Natural killer cell treated with Interleukin-12 subunit alpha and Interleukin-12 subunit beta and Interleukin-15 and Interleukin-18, amount 100 ng/mL, for 72 hours (primary cell): ENCODE results near the gene MUC6. TPM values are rescaled to one million over a fixed set of nuclear protein-coding genes. Genes with fewer than 3 reads are reported as not detected.
A peak's percentile ranks its signal among the peaks of the same experiment; 100 is the strongest.

Source experiments
- ATAC-seq, 2 donors: fragments of 150-1000 bp; cut with Tn5 transposase in 1 of 2; sonication (Bioruptor Pico), chemical (Tn5 transposase) in 1 of 2; 2 replicates each; pipeline ENCODE4 v1.10.0; 2021
- DNase-seq: peaks from one replicate; pipeline ENCODE4 v3.0.0; 2022; ENCODE audit warnings: low spot score
- H3K27ac Mint-ChIP-seq, 2 donors: 1 replicate in 1 of 2; 2 replicates in 1 of 2; pipeline ENCODE4 v1.8.0; 2022; ENCODE audit warnings: mixed read lengths in 2 of 2, mild to moderate bottlenecking in 1 of 2, moderate library complexity in 1 of 2
- H3K27me3 Mint-ChIP-seq, 2 donors: 1 replicate in 1 of 2; 2 replicates in 1 of 2; pipeline ENCODE4 v1.8.0; 2022; ENCODE audit warnings: mixed read lengths in 2 of 2
- H3K36me3 Mint-ChIP-seq: one replicate; pipeline ENCODE4 v1.8.0; 2022; ENCODE audit warnings: mixed read lengths
- H3K4me1 Mint-ChIP-seq, 2 donors: 1 replicate in 1 of 2; 2 replicates in 1 of 2; pipeline ENCODE4 v1.8.0; 2022; ENCODE audit warnings: low read depth in 2 of 2, mixed read lengths in 2 of 2, mild to moderate bottlenecking in 1 of 2
- H3K4me3 Mint-ChIP-seq: one replicate; pipeline ENCODE4 v1.8.0; 2022; ENCODE audit warnings: mixed read lengths
- H3K9me3 Mint-ChIP-seq: 2 replicates; pipeline ENCODE4 v1.8.0; 2022; ENCODE audit warnings: mixed read lengths
- total RNA-seq, 2 donors: library from RNA; stranded (reverse); gene quantifications; one replicate each; pipeline ENCODE4 v1.2.3, GENCODE V29; 2022

The MUC6 gene
- total RNA-seq, 2 donors from 2014 or later = not detected

DNA sequence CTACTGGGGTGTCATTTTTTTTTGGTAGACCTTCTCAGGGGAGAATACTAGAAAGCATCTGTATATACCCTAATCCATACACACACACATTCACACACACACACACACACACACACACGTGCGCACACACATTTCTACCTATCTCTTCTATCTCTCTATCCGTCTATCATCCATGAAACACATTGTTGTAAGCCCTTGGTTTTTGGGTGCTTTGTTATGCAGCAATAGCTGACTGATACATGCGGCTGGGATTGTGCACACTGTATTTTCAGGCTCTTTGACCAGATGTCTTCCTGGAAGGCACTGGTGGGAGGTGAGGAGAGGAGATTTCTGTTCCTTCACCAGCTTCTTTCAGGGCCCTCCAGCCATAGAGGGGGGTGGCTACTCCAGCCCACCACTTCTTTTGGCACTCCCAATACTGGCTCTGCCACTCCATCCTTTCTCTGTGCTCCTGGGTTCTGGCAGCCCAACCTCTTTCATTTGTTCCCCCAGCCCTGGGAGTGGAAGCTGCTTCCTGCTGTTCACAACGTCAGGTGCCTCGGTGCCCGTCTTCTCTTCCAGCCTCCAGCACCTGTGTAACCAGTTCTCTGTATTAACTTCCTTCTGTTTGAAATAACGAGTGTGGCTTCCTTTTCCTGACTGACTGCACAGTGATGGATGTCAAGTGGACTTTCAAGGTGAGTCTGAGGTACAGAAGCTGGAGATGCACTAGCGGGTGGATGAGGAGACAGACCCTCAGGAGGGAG is 25.7 kb upstream of the MUC6 start:
- no peak overlapping the region for H3K27ac Mint-ChIP-seq
- H3K27me3 Mint-ChIP-seq = peaks cover 30% of the 10 kb centered on the region in 2 donors
- ATAC-seq = no peak
- no peaks in the 10 kb centered on the region for H3K4me1 Mint-ChIP-seq
- H3K4me3 Mint-ChIP-seq = no peak overlapping the region
- DNase-seq = peak; percentile 44
- peaks cover 4% of the 10 kb centered on the region for H3K36me3 Mint-ChIP-seq
- no peaks in the 10 kb centered on the region for H3K9me3 Mint-ChIP-seq

DNA sequence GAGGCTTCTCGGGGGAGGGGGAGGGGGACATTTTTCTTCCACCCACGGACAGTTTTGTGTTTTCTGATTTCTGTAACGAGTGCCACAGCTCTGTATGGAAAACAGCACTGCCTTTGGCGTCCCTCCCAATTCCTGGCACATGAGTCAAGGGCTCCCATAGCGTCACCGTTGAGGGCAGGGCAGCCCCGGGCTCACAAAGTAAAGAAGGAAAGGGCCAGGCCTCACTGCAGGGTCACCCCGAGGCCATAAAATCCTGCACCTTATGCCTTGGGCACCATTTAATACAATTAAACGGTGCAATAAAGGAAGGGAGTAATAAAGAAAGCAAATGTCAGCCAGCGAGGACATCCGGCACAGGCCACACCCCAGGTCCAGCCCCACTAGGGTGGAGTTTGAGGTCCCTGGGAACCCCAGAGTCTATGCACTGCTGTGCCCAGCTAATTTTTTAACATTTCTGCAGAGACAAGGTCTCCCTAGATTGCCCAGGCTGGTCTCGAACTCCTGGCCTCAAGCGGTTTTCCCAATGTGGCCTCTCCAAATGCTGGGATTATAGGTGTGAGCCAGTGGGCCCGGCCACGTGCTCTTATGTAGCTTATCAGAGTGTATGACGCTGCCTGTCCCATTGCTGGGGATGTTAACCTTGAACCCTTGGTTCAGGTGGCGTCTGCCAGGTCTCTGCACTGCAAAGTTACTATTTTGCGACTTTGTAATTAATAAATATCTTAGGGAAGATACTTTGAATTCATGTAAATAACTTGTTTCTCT is 24.5 kb upstream of the MUC6 start:
- no peaks in the 10 kb centered on the region for H3K4me1 Mint-ChIP-seq
- peak; percentile 49 for DNase-seq
- no peak overlapping the region for H3K4me3 Mint-ChIP-seq
- peaks cover 4% of the 10 kb centered on the region for H3K36me3 Mint-ChIP-seq
- peaks cover 29 to 30% of the 10 kb centered on the region in 2 donors for H3K27me3 Mint-ChIP-seq
- no peaks in the 10 kb centered on the region for H3K9me3 Mint-ChIP-seq
- H3K27ac Mint-ChIP-seq = no peak overlapping the region
- no peak for ATAC-seq

DNA sequence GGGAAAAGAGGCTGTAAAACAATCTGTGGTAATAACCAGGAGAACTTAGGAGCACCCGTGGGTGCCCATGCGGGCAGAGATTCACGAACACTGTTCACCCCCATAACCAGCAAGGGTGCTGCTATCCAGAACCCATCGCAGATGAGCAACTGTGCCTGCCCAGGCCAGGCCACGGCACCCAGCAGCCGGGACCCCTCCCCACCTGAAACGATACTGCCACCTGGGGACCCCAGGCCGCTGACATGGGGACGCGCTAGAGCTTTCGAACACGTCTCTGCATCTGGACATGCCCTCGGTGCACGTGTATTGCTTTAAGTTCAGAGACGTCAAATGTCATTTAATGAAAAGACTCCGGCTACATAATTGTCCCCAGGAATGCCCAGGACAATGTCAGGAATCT is 23.9 kb upstream of the MUC6 start:
- ATAC-seq (no peak), DNase-seq (peak; percentile 41)
- Mint-ChIP-seq H3K9me3 (no peaks in the 10 kb centered on the region), H3K4me1 (no peaks in the 10 kb centered on the region), H3K27me3 (peaks cover 23 to 28% of the 10 kb centered on the region in 2 donors), H3K4me3 (no peak overlapping the region), H3K36me3 (peaks cover 4% of the 10 kb centered on the region), H3K27ac (no peak overlapping the region)

DNA sequence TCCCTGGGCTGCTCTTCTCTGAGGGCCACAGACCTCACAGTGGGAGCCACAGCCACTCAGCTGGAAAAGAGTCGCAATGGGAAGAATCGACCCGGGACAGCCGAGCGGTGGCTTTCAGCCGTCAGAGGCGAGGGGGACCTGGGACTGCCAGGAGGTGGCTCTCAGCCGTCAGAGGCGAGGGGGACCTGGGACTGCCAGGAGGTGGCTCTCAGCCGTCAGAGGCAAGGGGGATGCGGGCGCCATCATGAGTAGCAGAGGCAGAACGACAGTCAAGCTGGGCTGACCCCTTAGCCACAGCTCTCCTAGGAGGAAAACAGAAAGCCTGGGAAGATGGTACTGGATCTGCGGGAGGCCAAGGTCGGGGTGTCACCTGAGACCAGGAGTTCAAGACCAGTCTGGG is 23.2 kb upstream of the MUC6 start:
- ATAC-seq = no peak
- Mint-ChIP-seq H3K9me3 (no peaks in the 10 kb centered on the region), H3K36me3 (peaks cover 4% of the 10 kb centered on the region), H3K27ac (no peak overlapping the region), H3K4me1 (no peaks in the 10 kb centered on the region), H3K4me3 (no peak overlapping the region), H3K27me3 (peaks cover 22 to 28% of the 10 kb centered on the region in 2 donors)
- peak; percentile 39 for DNase-seq

DNA sequence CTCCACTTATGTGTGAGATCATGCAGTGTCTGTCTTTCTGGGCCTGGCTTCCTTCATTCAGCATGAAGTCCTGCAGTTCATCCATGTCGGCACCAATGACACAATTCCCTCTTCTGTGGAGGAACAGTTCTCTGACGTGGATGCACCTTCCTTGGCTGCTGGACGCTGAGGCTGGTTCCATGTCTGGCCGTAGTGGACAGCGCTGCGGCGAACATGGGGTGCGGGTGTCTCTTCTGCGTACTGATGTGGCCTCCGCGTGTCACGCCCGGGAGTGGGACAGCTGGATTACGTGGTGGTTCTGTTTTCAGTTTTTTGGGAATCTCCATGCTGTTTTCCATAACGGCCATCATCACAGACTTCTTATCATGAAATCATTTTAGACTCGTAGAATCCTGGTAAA is 21.3 kb upstream of the MUC6 start:
- no peak for DNase-seq
- peaks cover 4% of the 10 kb centered on the region for H3K36me3 Mint-ChIP-seq
- H3K4me1 Mint-ChIP-seq = no peaks in the 10 kb centered on the region
- no peak overlapping the region for H3K4me3 Mint-ChIP-seq
- no peaks in the 10 kb centered on the region for H3K9me3 Mint-ChIP-seq
- H3K27me3 Mint-ChIP-seq = peaks cover 19% of the 10 kb centered on the region in 2 donors
- no peak overlapping the region for H3K27ac Mint-ChIP-seq
- ATAC-seq = no peak

DNA sequence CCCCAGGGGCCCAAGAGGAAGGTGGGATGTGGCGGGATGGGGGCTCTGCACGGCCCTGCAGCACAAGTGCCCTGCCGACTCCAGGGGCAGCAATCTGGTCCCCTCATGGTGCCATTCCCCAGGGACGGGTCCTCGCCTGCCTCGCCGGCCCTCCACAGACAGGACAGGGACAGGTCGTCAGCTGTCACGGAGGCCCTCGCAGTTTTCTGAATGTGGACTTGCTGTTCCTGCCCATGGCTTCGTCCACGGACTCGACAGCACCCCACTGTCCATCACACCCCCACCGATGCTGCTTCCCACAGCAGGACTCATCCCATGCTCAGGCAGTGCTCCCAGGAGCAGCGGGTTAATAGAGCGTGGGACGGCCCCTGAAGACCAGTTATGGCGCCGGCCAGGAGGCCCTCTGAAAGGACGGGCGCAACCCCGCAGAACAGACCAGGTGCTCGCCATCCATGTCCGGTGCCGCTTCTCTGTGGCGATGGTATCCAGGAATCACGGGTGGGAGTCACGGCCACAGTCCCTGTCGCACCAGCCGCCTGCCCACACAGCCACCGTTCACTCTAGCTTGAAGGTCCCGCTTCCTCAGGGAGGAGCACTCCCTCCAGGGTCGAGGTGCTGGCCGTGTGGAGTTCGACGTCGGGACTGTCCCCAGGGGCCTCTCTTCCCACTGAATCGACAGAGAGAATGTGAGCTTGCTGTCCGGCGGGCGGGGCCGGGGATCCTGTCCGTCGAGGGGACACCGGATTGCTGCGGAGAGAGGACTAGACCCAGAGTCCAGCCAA is 19.7 kb upstream of the MUC6 start:
- peaks cover 8 to 13% of the 10 kb centered on the region in 2 donors for H3K27me3 Mint-ChIP-seq
- H3K27ac Mint-ChIP-seq = no peak overlapping the region
- ATAC-seq (no peak), DNase-seq (peak; percentile 56)
- no peak overlapping the region for H3K4me3 Mint-ChIP-seq
- H3K4me1 Mint-ChIP-seq = no peaks in the 10 kb centered on the region
- H3K9me3 Mint-ChIP-seq = no peaks in the 10 kb centered on the region
- H3K36me3 Mint-ChIP-seq = no peaks in the 10 kb centered on the region

DNA sequence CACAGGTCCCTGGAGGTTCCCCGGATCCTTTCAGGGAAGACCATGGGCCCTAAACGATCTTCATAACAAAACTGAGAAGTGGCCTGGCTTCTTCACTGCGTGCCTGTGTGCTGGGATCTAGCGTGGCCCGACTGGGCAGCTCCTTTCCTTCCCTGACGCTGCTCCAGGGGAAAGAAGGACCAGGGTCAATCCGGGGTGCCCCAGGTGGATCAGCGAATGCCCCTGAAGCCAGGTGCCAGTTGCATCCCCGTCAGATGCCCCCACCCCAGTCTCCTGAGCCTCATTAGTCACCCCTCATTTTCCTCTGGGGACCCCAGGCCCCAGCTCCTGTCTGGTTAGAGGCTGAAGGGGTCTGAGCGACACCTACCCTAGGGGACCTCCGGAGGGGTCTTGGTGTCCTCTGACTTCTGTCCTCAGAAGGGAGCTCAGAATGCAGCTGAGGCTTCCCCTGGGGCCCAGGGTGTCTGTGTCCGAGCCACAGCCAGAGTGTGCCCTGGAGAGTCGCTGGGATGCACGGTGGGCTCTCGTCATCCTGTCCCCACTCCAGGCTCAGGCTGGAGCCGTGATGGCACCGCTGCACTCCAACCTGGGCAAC is 18.7 kb upstream of the MUC6 start:
- DNase-seq (peak; percentile 31), ATAC-seq (no peak)
- no peaks in the 10 kb centered on the region for H3K36me3 Mint-ChIP-seq
- H3K27ac Mint-ChIP-seq = no peak overlapping the region
- H3K27me3 Mint-ChIP-seq = peaks cover 8 to 11% of the 10 kb centered on the region in 2 donors
- no peak overlapping the region for H3K4me3 Mint-ChIP-seq
- peaks cover 0 to 3% of the 10 kb centered on the region in 2 donors for H3K4me1 Mint-ChIP-seq
- H3K9me3 Mint-ChIP-seq = no peaks in the 10 kb centered on the region

- Mint-ChIP-seq H3K27me3 (peaks cover 7 to 11% of the 10 kb centered on the region in 2 donors), H3K27ac (no peak overlapping the region), H3K4me1 (peaks cover 0 to 3% of the 10 kb centered on the region in 2 donors), H3K36me3 (no peaks in the 10 kb centered on the region), H3K9me3 (no peaks in the 10 kb centered on the region), H3K4me3 (no peak overlapping the region)
- ATAC-seq (no peak), DNase-seq (peak; percentile 44)
Observed at GRCh38 chr11:1054143-1055108, 17.9 kb upstream of the MUC6 start.

GRCh38 chr11:1053121-1053901 is 16.8 kb upstream of the MUC6 start:
- peak; percentile 59 for DNase-seq
- peaks cover 0 to 3% of the 10 kb centered on the region in 2 donors for H3K4me1 Mint-ChIP-seq
- no peak overlapping the region for H3K4me3 Mint-ChIP-seq
- ATAC-seq = no peak
- no peak overlapping the region for H3K27ac Mint-ChIP-seq
- H3K9me3 Mint-ChIP-seq = no peaks in the 10 kb centered on the region
- H3K36me3 Mint-ChIP-seq = no peaks in the 10 kb centered on the region
- peaks cover 0 to 9% of the 10 kb centered on the region in 2 donors for H3K27me3 Mint-ChIP-seq

- ATAC-seq = no peak
- peak; percentile 54 for DNase-seq
- H3K36me3 Mint-ChIP-seq = no peaks in the 10 kb centered on the region
Observed at GRCh38 chr11:1052133-1053011, 15.9 kb upstream of the MUC6 start.

DNA sequence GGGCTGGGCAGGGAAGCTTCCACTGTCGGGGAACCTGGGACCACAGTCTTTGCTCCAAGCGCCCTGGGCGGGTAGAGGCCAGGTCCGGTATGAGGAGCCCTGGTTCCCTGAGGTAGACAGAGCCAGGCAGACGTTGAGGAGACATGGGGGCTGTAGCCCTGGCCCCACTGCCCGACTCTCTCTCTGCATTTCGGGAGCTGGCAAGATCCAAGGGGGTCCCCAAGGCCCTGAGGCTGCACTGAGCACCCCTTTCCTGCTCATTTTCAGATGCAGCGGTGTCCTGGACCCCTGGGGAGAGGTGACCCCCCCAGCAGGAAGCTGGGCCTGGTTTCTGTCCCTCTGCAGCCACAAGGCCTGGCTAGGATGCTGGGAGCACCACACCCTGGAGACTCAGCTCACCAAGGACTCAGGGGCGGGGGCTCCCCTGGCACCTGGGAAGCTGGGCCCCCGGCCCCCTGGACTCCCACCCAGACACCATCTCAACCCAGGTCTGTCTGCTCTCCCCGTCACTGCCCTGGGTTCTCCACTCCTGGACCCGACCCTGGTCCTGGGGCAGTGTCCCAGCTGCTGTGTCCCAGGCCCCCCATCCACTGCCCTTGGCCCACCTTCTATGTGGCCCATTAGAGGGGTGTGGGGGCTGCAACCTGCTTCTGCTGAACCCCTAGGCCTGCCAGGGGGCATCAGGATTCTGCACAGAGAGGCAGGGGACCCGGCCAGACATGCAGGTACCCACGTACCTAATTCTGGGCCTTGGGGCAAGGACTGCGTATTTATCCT is 15.0 kb upstream of the MUC6 start:
- H3K4me3 Mint-ChIP-seq = no peak overlapping the region
- no peaks in the 10 kb centered on the region for H3K36me3 Mint-ChIP-seq
- no peak overlapping the region for H3K27ac Mint-ChIP-seq
- DNase-seq = no peak
- H3K9me3 Mint-ChIP-seq = no peaks in the 10 kb centered on the region
- peaks cover 5 to 7% of the 10 kb centered on the region in 2 donors for H3K4me1 Mint-ChIP-seq
- no peak for ATAC-seq
- H3K27me3 Mint-ChIP-seq = peaks cover 3 to 8% of the 10 kb centered on the region in 2 donors

More at GRCh38 chr11:1052133-1053011, 15.9 kb upstream of the MUC6 start:
- peaks cover 0 to 3% of the 10 kb centered on the region in 2 donors for H3K4me1 Mint-ChIP-seq
- H3K4me3 Mint-ChIP-seq = no peak overlapping the region
- no peak overlapping the region for H3K27ac Mint-ChIP-seq
- H3K27me3 Mint-ChIP-seq = peaks cover 0 to 3% of the 10 kb centered on the region in 2 donors
- no peaks in the 10 kb centered on the region for H3K9me3 Mint-ChIP-seq
